ENCODE measurements around the gene MORC1.

Gene MORC1

GRCh38 chr3:109025896-109026295 is 92.0 kb downstream of the MORC1 start:
- no peak for DNase-seq (ENCODE audit: low read depth)

DNA sequence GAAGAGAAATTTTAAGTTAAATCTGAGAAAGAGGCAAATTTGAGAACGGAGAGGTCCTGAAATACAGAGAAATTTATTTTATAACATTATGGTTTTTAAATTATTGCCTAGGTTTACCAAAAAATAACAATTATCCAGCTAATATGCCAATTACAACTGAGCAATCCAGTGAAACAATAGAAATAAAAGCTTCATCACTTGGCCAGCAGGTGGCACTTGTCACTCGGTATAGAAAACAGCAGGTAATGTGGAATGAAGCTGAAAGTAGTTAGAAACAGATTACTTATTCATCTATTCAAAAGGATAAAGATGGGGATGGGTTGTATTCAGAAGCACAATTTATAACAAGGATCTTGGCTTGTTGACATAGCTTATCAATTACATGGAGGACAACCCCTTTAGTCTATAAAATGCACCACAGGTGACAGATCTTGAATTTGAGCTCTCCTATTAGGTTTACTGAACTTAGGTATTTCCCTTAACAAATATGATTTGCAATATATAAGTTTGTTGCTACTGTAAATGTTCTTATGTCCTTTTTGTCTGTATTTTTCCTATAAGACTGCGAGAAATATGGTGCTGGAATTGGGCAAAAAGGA is 94.2 kb downstream of the MORC1 start:
- DNase-seq (ENCODE audit: low read depth) = peak; percentile 9

- DNase-seq (ENCODE audit: low read depth) = no peak
Measured at GRCh38 chr3:109023167-109023566, 94.8 kb downstream of the MORC1 start.

DNA sequence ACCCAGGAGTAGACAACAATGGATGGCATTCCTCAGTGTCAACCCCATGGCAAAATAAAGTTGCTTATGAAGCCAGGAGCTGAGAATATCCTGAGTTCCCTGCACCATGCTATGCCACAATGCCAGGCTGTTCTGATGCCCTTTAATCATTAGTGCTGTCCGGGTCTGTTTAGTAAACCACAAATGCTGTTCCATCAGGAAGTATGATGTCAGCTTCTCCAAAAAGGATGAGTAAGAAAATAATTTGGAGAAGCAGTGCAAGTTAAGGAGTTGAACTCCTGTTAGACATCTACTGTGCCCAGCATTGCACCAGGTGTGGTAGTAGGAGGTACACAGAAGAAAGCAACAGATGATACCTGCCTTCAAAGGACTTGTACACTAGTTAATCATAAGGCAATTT is 96.4 kb downstream of the MORC1 start:
- DNase-seq (ENCODE audit: low read depth) = no peak

DNA sequence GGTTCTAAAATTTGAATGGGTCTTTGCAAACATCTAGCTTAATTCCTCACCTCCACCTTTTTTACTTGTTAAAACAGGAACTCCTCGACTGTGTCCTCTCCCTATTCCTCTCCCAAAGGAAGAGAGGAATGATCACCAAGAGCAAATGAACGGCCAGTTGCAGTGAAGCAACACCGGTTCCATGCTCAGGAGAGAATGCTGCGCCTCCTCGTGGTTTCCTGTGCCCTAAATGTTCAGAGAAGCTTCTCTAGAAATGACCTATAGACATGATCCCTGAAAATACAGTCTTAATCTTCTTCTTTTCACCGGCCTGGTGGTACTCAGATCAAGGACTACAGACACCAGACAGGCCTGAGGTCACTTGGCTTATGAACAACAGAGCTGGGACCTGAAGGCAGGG is 99.1 kb downstream of the MORC1 start:
- no peak for DNase-seq (ENCODE audit: low read depth)

DNA sequence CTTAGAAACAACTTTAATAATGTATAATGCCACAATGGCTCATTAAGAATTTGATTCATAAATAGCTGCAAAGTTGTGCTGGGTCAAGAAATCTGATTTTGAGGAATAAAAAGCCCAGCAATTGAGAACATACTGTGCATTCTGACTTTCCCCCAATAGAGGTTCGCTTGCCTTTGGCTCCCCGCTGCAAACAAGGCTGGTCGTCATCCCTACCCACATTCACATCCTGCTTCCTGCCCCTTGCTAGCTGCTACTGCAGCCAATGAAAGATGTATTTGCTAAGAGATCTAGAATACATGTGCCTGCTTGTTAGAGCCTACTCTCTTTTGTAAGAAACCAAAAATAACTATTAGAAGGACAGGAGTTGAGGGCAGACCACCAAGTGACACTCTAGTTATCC is 112.5 kb downstream of the MORC1 start:
- DNase-seq (ENCODE audit: low read depth) = no peak

GRCh38 chr3:108998436-108998835 is 119.5 kb downstream of the MORC1 start:
- DNase-seq (ENCODE audit: low read depth) = no peak

GRCh38 chr3:108985844-108986243 is 132.1 kb downstream of the MORC1 start:
- DNase-seq (ENCODE audit: low read depth) = no peak

- no peak for DNase-seq (ENCODE audit: low read depth)
Measured at GRCh38 chr3:108983051-108983450, 134.9 kb downstream of the MORC1 start.

GRCh38 chr3:108976058-108976457 is 141.9 kb downstream of the MORC1 start:
- no peak for DNase-seq (ENCODE audit: low read depth)

DNA sequence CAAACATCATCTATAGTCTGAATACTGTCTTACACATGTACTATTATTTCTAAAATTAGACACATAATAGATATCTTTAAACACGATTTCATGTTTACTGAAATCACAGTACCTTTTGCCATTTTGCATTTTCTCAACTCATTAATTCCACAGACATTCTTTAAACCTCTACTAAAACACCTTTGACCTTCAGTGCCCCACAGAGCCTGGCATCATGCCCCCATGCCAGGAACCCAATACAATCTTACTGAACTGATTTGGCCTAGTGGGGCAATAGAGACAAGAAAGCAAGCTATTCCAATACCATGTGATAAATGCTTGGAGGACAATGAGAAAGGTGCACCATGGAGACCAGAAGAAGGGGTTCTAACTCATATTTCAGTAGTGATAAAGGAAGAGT is 144.9 kb downstream of the MORC1 start:
- DNase-seq (ENCODE audit: low read depth) = no peak

DNA sequence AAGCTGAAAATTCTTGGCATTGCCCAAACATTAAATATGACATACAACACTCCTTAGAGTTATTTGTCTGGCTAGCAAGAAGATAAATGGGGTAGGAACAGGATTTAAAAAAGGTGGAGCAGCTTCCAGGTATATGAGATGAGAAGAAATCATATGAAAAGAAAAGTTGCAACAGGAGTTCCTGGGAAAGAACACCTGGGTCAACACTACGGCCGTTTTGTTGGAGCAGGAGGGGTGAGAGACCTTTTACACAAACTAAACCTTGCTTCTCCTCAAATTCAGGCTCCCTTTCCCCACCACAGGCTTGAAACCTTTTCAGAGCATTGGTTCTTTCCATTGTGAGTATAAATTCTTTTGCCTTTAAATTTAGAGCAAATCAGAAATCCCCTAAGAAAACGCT is 145.5 kb downstream of the MORC1 start:
- no peak for DNase-seq (ENCODE audit: low read depth)

GRCh38 chr3:108970561-108970960 is 147.4 kb downstream of the MORC1 start:
- DNase-seq (ENCODE audit: low read depth) = no peak

- no peak for DNase-seq (ENCODE audit: low read depth)
Measured at GRCh38 chr3:108966773-108967172, 151.2 kb downstream of the MORC1 start.

GRCh38 chr3:108959017-108959416 is 158.9 kb downstream of the MORC1 start:
- DNase-seq (ENCODE audit: low read depth) = no peak

- no peak for DNase-seq (ENCODE audit: low read depth)
Measured at GRCh38 chr3:108953700-108954099, 164.2 kb downstream of the MORC1 start, which contains the start of gene GUCA1C. Gene GUCA1C, minus strand, starts transcription at chr3:108953879. Its CDS starts 117 bp downstream, at chr3:108953762.

- DNase-seq (ENCODE audit: low read depth) = no peak
Measured at GRCh38 chr3:108953210-108953609, 164.7 kb downstream of the MORC1 start.

DNA sequence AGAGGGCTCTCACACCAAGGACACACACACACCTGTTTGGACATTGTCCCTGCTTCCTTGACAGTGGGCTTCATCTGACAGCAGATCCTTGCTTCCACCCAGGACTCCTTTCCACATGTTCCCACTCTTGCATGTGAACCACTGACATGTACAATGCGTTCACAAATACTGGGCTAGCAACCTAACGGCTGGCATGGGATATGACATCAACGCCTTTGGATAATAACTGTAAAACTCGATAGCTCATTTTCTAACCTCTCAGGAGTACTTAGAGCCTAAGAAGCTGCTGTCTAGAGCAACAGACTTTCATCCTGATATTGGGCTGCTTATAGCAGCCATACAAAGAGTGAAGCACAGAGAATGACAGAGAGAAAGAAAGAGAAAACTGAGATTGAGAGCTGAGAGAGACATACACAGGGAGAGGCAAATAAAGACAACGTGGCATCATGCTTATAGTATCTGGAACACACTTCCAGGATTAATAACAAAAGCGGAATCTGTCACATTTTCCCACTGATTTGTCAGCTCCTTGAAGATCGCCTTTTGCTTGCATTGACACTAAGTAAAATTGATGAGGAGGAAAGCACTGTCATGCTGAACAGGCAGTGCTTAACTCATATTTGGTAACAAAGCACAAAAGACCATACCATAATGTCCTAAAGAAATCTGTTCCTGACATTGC is 166.0 kb downstream of the MORC1 start:
- no peak for DNase-seq (ENCODE audit: low read depth)

DNA sequence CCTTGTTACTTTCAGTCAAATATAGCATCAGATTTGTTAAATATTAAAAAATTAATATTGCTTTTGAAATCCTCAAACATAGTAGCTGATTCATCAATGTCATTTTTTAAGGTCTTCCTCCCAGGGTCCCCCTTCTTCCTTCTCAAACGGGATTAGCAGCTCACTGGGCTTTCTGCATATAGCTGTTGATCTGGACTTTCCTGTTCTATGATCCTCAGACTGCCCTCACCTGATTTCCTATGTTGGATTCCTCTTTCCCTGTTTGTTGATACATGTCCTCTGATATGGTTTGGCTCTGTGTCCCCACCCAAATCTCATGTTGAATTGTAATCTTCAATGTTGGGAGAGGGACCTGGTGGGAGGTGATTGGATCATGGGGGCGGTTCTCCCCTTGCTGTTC is 170.1 kb downstream of the MORC1 start:
- DNase-seq (ENCODE audit: low read depth) = no peak

DNA sequence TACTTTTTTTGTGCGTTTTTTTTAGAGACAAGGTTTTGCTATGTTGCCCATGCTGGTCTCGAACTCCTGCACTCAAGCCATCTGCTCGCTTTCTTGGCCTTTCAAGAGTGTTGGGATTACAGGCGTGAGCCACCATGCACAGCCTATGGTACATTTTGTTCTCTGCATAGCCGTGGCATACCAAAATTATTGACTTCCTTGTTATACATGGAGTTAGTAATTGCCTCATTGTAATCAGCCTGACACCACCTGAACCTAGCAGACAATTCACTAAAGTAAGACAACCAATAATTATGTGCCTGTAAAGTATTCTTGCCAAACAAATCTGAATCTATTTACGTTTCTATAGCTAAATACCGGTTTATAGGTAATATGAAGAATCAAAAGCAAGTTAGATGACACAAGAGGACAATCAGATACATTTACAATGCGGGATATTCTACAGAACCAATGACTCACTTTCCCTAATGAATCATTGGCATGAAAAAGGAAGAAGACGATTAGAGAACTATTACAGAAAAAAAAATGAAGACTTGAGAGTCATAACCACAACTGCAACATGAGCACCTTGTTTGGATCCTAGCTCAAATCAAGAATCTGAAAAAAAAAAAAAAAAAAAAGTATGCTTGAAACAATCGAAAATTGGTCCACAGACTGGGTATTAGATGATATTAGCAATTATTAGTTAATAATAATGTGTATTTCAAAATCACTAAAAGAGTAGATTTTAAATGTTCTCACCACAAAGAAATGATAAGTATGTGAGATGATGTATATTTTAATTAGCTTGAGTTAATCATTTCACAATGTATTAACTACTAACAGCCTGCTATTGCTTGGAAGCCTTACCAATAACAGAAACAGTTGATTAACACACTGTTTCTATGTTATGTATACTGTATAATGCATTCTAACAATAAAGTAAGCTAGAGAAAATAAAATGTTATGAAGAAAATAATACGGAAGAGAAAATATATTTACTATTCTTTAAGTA is 171.3 kb downstream of the MORC1 start:
- no peak for DNase-seq (ENCODE audit: low read depth)

- no peak for DNase-seq (ENCODE audit: low read depth)
Measured at GRCh38 chr3:108940568-108941263, 177.2 kb downstream of the MORC1 start.

DNA sequence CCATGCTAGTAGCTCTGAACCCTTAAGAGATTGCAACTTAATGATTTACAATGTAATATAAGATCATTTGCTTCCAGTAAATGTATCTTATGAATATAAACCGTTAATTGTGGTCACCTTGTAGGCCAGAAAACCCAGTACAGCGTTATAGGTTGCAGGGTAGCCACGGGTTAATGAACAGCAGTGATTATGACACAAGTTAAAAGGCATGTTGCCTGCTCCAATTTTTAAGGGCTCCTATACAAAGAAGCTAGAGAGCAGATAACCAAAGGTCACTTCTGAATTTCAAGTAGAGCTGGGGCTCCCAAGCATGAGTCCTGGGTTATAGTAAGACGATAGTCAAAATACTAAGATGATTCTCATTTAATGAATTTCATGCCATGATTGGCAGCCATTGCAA is 177.8 kb downstream of the MORC1 start:
- no peak for DNase-seq (ENCODE audit: low read depth)
